Breast epithelium (tissue), 4 donors: Measurements from ENCODE around the gene AQP10. TPM values are rescaled to one million over a fixed set of nuclear protein-coding genes. Genes with fewer than 3 reads are reported as not detected.

Source experiments
- DNase-seq, 2 donors: peaks; one replicate each; pipeline ENCODE4 v3.0.0-alpha.2; 2019; ENCODE audit warnings: low spot score in 2 of 2
- H3K27ac ChIP-seq, 2 donors: fragments of 200-600 bp; sonication (generic) in 1 of 2; one replicate each; pipeline ENCODE4 v1.5.1; 2016 to 2019; ENCODE audit warnings: mild to moderate bottlenecking in 1 of 2
- H3K27me3 ChIP-seq, 2 donors: fragments of 200-600 bp; sonication (generic) in 1 of 2; one replicate each; pipeline versions ENCODE4 v1.5.1 to v1.6.0; 2017 to 2019; ENCODE audit warnings: control low read depth in 1 of 2, mild to moderate bottlenecking in 1 of 2
- H3K36me3 ChIP-seq: fragments of 200-600 bp; one replicate; pipeline ENCODE4 v1.5.1; 2019
- H3K4me1 ChIP-seq, 2 donors: fragments of 200-600 bp; sonication (generic); one replicate each; pipeline ENCODE4 v1.5.1; 2016 to 2019; ENCODE audit warnings: control low read depth in 1 of 2
- H3K4me3 ChIP-seq, 3 donors: fragments of 200-600 bp; sonication (generic); 1 replicate in 2 of 3; 2 replicates in 1 of 3; pipeline ENCODE4 v1.5.1; 2016 to 2019; ENCODE audit warnings: mild to moderate bottlenecking in 3 of 3, moderate library complexity in 2 of 3
- H3K9me3 ChIP-seq, 2 donors: fragments of 200-600 bp; sonication (generic) in 1 of 2; one replicate each; pipeline ENCODE4 v1.5.1; 2016 to 2019; ENCODE audit warnings: control low read depth in 1 of 2
- CTCF ChIP-seq, 3 donors: fragments of 450-650 bp; IDR thresholded peaks; one replicate each; pipeline ENCODE4 v1.5.1; 2016 to 2017; ENCODE audit warnings: antibody characterized with exemption in 3 of 3, mild to moderate bottlenecking in 3 of 3, moderate library complexity in 3 of 3
- POLR2A ChIP-seq: fragments of 450-650 bp; IDR thresholded peaks from one replicate; pipeline ENCODE4 v1.6.1; 2016; ENCODE audit warnings: antibody characterized with exemption, mild to moderate bottlenecking, moderate library complexity
- POLR2AphosphoS5 ChIP-seq, 3 donors: sonication (generic); formaldehyde crosslinking; IDR thresholded peaks; one replicate each; pipeline ENCODE4 v1.6.1; 2017; ENCODE audit warnings: antibody characterized with exemption in 3 of 3
- intact Hi-C: fragments of 100-400 bp; cut with DNase I; formaldehyde crosslinking; loops from one replicate; pipeline ENCODE4 v1.15.1; 2023; ENCODE audit warnings: low total_unique reads
- total RNA-seq, 3 donors: library from RNA; depleted of rRNA; stranded (reverse); fragments of >200 nt; gene quantifications; one replicate each; pipeline ENCODE4 v1.1.0, GENCODE V29; 2016

AQP10 gene
- total RNA-seq, 3 donors from 2014 or later, result 0.44 TPM; not detected in 2

- Histone ChIP-seq H3K4me1 (no peaks in the 10 kb centered on the region), H3K4me3 (no peak overlapping the region), H3K27me3 (no peaks in the 10 kb centered on the region), H3K27ac (no peak overlapping the region), H3K36me3 (no peaks in the 10 kb centered on the region), H3K9me3 (no peaks in the 10 kb centered on the region)
- TF ChIP-seq CTCF (IDR thresholded peaks at IDR 0.05) (no peak), POLR2AphosphoS5 (IDR thresholded peaks at IDR 0.05) (no peak), POLR2A (no peak)
- intact Hi-C loops, result no loop called here
- no peak for DNase-seq
Observed at GRCh38 chr1:154348429-154349076, 27.7 kb downstream of the AQP10 start.

DNA sequence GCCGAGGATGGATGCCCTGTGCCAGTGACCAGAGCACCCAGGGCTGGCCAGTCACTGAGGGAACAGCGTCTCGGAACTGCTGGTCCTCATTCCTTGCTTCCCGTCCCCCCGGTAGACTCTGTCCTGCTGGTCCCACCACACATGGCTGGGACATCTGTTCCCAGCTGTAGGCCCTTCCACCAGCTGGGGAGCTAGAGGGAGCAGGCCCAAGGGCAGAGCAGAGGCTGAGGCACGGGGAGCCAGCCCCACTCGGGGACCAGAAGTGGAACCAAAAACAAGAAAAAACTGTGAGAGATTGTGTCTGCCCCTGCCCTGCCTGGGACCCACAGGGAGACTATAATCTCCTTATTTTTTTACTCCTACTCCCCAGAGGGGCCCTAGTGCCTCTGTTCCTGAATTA, 28.2 kb downstream of the AQP10 start:
- Histone ChIP-seq H3K9me3 (no peaks in the 10 kb centered on the region), H3K27me3 (no peaks in the 10 kb centered on the region), H3K4me3 (no peak overlapping the region), H3K27ac (no peak overlapping the region), H3K4me1 (no peaks in the 10 kb centered on the region), H3K36me3 (no peaks in the 10 kb centered on the region)
- no peak for DNase-seq
- no peak for TF ChIP-seq CTCF (IDR thresholded peaks at IDR 0.05)
- no peak for TF ChIP-seq POLR2A
- TF ChIP-seq POLR2AphosphoS5 (IDR thresholded peaks at IDR 0.05), result no peak
- intact Hi-C loops, result no loop called here

DNA sequence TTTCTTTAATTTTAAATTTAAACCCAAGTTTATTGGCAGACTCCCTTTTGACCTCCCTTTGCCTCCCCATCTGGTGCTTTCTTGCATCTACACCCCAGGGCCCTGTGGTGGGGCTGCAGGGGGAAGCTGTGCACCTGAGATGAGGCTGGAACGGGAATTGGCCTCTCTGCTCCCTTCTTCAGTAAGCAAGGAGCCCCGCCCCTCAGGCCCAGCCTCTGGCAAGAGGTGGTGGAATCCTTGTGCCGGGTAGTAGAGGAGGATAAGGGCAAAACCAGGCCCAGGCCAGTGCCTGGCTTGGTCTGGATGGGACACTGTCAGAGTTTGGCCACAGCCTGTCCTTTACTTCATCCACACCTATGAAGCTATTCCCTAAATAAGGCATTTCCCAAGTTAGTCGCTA, 29.5 kb downstream of the AQP10 start:
- DNase-seq, result no peak
- Histone ChIP-seq H3K27ac (no peak overlapping the region), H3K9me3 (no peaks in the 10 kb centered on the region), H3K27me3 (no peaks in the 10 kb centered on the region), H3K4me3 (no peak overlapping the region), H3K36me3 (no peaks in the 10 kb centered on the region), H3K4me1 (no peaks in the 10 kb centered on the region)
- intact Hi-C loops, result no loop called here
- TF ChIP-seq POLR2AphosphoS5 (IDR thresholded peaks at IDR 0.05) (no peak), POLR2A (no peak), CTCF (IDR thresholded peaks at IDR 0.05) (no peak)

GRCh38 chr1:154351363-154352068, 30.6 kb downstream of the AQP10 start:
- TF ChIP-seq CTCF (IDR thresholded peaks at IDR 0.05) (no peak), POLR2A (no peak)
- H3K9me3 ChIP-seq, result no peaks in the 10 kb centered on the region
- H3K36me3 ChIP-seq, result no peaks in the 10 kb centered on the region
- H3K27me3 ChIP-seq, result no peaks in the 10 kb centered on the region
- H3K4me3 ChIP-seq, result no peak overlapping the region
- intact Hi-C loops, result no loop called here
- no peak overlapping the region for H3K27ac ChIP-seq
- DNase-seq, result no peak
- H3K4me1 ChIP-seq, result no peaks in the 10 kb centered on the region

GRCh38 chr1:154352245-154352580, 31.3 kb downstream of the AQP10 start:
- intact Hi-C loops, result no loop called here
- H3K27ac ChIP-seq, result no peak overlapping the region
- no peaks in the 10 kb centered on the region for H3K36me3 ChIP-seq
- no peaks in the 10 kb centered on the region for H3K4me1 ChIP-seq
- no peak for TF ChIP-seq CTCF (IDR thresholded peaks at IDR 0.05)
- no peak for TF ChIP-seq POLR2A
- no peak for TF ChIP-seq POLR2AphosphoS5 (IDR thresholded peaks at IDR 0.05)
- no peaks in the 10 kb centered on the region for H3K27me3 ChIP-seq
- H3K9me3 ChIP-seq, result no peaks in the 10 kb centered on the region
- DNase-seq, result no peak
- peak overlapping the region; percentile 33 to 65 (median 50) for H3K4me3 ChIP-seq
